GM19035 (cell line): ENCODE data around the gene ITPR1.

Source experiments
- ATAC-seq: cut with Tn5 transposase; IDR thresholded peaks from one replicate; pipeline ENCODE4 v1.9.1; 2021; ENCODE audit not compliant: unreplicated experiment

Gene ITPR1

DNA sequence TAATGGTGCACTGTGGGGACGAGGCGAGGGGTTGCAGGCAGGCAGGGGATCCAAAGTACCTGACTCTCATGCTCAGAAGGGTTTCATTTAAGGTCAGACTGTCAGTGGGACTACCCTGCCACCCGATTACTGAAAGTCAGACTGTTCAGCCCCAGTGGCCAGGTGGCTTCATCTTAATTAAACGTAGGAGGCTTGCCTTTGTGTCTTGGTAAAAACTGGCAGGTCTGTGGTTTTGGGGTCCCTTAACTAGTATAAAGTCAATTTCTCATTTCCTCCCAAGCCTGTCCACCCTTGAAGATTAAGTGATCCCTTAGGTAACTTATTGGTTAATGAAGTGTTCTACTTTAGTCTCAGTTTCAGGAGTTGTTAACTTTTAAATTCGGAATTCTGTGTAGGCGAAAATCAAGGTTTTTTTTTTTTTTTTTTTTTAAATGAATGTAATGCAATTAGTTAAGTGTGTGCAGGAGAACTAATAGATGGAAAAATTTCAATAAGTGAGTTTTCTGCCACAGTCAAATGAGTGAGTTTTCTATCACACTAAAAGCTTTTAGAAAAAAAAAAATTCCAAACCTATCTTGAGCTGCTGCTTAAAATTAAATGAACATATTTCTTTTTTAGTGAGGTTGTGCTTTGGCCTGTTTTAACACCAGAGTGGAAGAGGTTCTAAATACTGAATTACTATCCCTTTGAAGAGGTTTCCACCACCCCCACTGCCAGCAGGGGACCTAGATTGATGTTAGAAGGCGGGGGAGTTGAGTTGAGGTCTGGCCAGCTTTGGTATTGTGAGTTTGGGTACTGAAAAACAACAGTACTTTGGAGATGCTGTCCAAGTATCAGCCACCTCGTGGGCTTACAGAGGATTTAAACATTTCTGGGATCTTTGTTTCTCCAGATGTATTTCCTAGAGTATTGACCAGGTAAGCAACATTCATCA lies 15.2 kb downstream of the ITPR1 start:
- peak; percentile 57 for ATAC-seq

DNA sequence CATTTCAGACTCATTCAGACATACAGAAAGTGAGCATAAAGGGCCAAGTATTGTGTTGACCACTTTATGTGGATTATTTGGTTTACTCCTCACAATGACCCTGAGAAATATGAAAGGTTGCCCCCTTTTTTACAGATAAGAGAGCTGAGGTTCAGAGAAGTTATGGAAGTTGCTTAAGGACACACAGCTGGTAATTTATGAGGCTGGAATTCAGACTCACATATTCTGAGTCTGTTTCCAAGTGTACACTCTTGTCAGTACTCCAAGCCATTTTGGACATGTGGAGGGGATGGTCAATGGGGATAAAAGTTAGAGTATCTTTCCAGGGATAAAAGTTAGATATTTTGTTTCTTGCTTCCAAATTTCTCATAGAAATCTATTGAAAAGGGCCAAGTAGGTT lies 15.9 kb downstream of the ITPR1 start:
- ATAC-seq: no peak

DNA sequence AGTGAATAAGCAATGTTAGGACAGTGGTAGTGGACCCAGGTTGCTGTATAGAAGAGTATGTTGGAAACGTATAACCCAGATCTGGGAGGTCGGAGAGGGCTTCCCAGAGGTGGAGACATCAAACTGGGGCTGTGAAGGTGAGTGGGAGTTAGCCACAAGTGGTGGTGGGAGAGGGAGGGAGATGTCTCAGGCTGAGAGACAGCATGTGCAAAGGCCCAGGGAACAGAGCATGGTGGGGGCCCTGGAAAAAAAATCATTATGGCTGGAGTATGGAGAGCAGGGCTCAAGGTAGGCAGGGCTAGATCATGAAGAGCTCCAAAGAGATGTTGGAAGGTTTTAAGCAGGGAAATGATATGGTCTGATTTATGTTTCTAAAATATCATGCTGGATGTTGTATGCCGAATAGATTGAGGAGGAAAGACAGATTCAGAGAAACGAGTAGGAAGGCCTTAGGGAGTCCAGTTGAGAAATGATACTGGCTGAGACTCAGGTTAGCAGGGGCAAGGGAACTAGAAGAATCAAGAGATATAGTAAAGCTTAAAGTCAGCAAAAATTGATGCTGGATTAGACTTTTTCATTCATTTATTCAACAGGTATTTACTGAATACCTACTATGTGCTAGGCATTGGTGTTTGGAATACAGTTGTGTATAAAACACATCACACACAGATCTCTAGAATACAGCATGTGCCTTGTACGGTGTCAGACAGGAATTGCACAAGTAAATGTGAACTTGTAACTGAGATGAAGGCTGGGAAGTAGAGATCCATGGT lies 17.0 kb downstream of the ITPR1 start:
- no peak for ATAC-seq

DNA sequence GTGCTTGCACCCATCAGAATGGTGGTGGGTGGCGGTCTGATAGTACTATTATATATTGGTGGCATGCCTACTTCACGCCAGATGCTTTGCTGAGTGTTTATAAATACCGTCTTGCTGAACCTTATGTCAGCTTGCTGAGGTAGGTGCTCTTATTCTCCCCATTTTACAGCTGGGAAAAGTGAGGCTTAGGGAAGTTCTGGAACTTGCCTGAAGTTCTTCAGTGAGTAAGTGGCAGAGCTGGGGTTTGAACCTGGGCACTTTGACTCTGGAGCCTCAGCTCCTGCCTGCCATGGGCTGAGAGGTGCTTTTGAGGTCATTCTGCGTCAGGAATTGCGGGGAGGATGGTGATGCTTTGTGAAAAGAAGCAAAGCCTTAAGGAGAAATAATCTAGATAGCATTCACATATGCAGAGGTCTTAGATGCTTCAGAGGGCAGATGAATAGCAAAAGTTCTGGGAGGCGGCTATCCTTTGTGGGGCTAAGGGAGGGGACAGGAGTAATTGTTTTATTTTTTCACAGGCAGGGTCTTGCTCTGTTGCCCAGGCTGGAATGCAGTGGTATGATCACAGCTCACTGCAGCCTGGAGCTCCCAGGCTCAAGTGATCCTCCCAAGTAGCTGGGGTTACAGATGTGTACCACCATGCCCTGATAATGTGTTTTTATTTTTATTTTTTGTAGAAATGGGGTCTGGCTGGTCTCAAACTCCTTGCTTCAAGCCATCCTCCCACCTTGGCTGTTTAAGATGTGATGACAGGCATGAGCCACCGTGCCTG lies 18.5 kb downstream of the ITPR1 start:
- ATAC-seq: no peak

GRCh38 chr3:4512895-4513616 lies 19.9 kb downstream of the ITPR1 start:
- ATAC-seq: no peak

- ATAC-seq: no peak
Observed at GRCh38 chr3:4514321-4514720, 21.2 kb downstream of the ITPR1 start.

DNA sequence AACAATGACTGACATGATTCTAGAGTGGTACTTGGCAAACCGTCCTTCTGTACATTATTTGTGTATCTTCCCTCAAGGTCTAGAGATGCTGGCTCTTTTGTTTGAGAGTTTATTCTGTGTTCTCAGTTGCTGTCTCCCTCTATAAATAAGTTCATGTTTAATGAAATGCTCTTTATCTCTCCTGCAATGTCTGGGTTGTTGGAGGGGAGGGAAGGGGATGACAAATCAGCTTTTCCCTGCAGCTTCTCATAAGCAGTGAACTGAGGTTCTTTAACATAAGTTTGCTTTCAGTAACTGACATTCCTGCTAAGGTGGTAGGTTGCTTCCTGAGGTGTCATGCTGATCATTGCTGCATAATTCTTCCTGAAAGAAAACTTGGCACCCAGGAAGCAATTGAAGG lies 21.8 kb downstream of the ITPR1 start:
- ATAC-seq: no peak

- ATAC-seq: no peak
Observed at GRCh38 chr3:4515916-4516579, 22.9 kb downstream of the ITPR1 start.

GRCh38 chr3:4517093-4517492 lies 23.9 kb downstream of the ITPR1 start:
- no peak for ATAC-seq

GRCh38 chr3:4517643-4518311 lies 24.6 kb downstream of the ITPR1 start:
- no peak for ATAC-seq

DNA sequence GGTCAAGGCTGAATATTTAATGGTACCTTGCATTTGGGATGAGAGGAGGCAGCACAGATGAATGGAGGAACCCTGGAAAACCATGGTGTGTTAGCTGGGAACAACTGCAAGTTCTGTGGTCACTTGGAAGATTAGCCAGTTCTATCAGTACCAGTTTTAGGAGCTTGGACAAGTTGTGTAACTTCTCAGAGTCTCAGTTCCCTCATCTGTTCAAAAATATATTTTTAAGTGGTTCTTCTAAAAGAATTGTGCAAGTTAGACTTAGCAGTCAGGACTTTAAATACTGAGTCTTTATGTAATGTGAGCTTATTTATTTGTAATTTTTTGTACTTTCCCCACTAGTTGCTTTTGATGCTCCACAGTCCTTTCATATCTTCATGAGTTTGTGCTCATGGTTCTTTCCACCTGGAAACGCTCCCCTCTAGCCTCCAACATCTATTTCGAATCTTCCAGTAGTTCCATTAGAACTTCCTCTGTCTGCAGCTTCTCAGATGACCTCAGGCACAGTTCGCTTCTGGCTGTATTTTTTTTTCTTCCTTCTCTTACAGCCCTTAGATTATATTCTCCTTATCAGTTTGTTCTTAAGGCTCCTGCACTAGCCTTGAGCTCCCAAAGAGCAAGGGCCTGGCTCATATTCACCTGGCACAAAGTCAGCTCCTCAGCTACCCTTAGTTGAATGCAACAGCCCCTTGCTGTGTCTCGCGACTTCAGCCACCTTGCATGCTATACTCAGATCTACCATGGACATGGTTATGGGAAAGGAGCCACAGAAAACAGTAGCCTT lies 27.1 kb downstream of the ITPR1 start:
- ATAC-seq: no peak

DNA sequence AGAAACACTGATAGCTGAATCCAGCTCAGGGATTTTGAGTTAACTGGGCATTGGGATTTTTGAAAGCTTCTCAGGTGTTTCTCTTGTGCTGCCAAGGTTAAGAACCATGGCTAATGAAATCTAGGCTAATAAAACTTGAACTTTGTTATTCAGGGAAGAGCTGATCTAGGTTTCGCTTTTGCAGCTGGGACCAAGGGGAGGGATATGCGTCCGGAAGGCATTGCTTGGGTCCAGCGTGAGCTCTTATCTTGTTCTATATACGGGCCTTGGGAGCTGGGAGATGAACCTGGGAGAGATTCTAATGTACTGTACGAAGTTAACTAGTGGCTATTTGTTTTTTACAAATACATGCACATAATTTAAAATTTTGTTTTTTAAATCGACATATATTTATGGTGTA lies 29.8 kb downstream of the ITPR1 start:
- no peak for ATAC-seq

GRCh38 chr3:4523710-4524698 lies 30.9 kb downstream of the ITPR1 start:
- ATAC-seq: no peak

DNA sequence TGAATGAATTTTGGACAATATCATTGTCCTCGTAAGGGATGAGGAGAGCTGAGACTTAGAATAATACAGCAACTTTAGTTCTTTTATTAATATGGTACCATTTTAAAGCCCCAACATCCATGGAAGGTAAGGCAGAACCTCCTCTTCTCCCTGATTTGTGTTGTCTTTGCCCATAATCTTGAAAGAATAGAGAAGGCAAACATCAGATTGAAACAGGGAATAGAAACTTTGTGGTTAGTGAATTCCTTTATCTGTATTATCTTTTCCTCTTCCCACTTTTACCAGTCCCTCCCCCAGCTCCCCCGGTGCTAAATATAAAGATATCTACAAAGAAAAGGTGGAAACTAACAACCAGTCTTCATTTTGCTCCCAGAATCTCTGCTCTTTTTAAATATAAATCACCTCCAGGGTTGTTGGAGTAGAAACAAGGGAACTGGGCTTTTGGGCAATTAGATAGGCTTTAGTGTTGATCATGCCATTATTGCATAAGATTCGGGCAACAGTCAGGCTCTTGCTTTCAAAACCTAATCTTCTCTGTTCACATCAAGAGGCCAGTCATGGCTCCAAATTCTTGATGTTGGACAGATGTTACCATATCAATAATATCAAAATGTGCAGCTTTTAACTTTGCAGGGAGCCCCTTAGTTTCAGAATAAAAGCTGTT lies 32.5 kb downstream of the ITPR1 start:
- ATAC-seq: no peak

- no peak for ATAC-seq
Observed at GRCh38 chr3:4528320-4528719, 35.2 kb downstream of the ITPR1 start.

GRCh38 chr3:4528819-4529600 lies 35.9 kb downstream of the ITPR1 start:
- ATAC-seq: no peak
